ENCODE results near the gene ASIC2. TPM values are rescaled to one million over a fixed set of nuclear protein-coding genes. Genes with fewer than 3 reads are reported as not detected.

ASIC2 gene
- total RNA-seq, 1 experiment from 2014 or later = 0.11 TPM

DNA sequence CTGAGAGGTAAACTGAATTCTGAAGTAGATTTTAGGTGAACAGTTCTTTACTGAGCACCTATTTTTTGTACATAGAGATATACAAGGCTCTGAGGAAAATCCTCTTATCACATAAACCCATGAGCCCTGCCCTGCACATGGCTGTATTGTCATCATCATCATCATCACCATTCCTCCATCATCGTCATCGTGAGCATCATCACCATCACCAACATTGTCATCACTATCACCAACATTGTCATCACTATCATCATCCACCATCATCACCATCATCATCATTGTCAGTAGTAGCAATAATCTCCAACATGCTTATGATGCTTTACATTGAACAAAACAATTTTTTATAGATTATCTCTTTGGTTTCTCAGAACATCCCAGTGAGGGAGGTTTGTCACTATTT lies 20.7 kb downstream of the ASIC2 start:
- Histone ChIP-seq H4K20me1 (ENCODE audit: low read length) (no peaks in the 10 kb centered on the region), H2AFZ (ENCODE audit: low read length) (no peak overlapping the region), H3K4me3 (ENCODE audit: low read length) (no peak overlapping the region), H3K4me2 (ENCODE audit: low read length) (no peak overlapping the region), H3K27ac (ENCODE audit: low read length) (no peak overlapping the region), H3K9me3 (ENCODE audit: low read length) (no peaks in the 10 kb centered on the region), H3K9ac (ENCODE audit: low read length) (no peak overlapping the region), H3K27me3 (ENCODE audit: low read length) (no peaks in the 10 kb centered on the region), H3K4me1 (ENCODE audit: insufficient read depth, low read length) (peaks cover 5% of the 10 kb centered on the region; the same call in 1 of the 2 replicates), H3K9me2 (replicated peaks; ENCODE audit: low read length) (no peaks in the 10 kb centered on the region), H3K36me3 (ENCODE audit: low read depth, low read length) (no peaks in the 10 kb centered on the region), H3F3A (ENCODE audit: low read length, unreplicated experiment) (no peaks in the 10 kb centered on the region), H3K79me2 (ENCODE audit: low read length) (no peaks in the 10 kb centered on the region)
- CTCF ChIA-PET = no interaction called here
- no peak for DNase-seq
- no TSS peak for BruUV-seq (replicated peaks)
- TF ChIP-seq EZH2phosphoT487 (IDR thresholded peaks at IDR 0.05; ENCODE audit: borderline replicate concordance, low read length) (no peak), EZH2 (IDR thresholded peaks at IDR 0.05; ENCODE audit: low read length, unreplicated experiment) (no peak)
- TF ChIP-seq, protein P1, sequence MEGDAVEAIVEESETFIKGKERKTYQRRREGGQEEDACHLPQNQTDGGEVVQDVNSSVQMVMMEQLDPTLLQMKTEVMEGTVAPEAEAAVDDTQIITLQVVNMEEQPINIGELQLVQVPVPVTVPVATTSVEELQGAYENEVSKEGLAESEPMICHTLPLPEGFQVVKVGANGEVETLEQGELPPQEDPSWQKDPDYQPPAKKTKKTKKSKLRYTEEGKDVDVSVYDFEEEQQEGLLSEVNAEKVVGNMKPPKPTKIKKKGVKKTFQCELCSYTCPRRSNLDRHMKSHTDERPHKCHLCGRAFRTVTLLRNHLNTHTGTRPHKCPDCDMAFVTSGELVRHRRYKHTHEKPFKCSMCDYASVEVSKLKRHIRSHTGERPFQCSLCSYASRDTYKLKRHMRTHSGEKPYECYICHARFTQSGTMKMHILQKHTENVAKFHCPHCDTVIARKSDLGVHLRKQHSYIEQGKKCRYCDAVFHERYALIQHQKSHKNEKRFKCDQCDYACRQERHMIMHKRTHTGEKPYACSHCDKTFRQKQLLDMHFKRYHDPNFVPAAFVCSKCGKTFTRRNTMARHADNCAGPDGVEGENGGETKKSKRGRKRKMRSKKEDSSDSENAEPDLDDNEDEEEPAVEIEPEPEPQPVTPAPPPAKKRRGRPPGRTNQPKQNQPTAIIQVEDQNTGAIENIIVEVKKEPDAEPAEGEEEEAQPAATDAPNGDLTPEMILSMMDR (conservative IDR thresholded peaks at IDR 0.05; ENCODE audit: low read depth, low read length) = no peak
- intact Hi-C loops (cut with micrococcal nuclease) = no loop called here
- no peak for ATAC-seq
- POLR2A ChIA-PET (ENCODE audit: unreplicated experiment) = no interaction called here

DNA sequence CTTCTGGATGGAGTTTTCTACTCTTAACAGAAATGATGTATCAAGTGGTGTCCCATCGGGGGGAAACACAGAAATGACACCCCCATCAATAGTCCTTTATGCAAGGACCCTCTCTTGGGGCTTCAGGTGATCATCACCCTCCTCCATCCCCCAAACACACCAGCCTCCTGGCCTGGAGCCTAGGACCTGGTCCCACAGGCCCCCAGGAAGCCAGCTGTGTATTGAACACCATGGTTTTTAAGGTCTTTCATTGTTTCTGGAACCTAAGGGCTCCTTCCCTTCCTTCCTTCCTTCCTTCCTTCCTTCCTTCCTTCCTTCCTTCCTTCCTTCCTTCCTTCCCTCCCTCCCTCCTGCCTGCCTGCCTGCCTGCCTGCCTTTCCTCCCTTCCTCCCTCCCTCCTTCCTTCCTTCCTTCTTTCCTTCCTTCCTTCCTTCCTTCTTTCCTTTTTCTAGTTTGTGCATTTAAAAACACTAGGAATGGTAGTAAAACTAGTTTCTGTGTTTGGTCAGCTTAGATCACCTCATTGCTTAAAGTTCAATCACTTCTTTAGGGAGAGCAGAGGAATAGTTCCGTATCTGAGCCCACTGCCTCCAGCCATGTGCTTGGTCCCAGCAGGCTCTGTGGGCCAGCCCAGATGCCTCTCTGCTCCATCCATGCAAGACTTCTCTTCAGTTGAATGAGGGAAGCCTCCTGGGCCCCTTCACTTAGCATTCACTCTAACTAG lies 23.6 kb downstream of the ASIC2 start:
- Histone ChIP-seq H3K4me2 (ENCODE audit: low read length) (no peak overlapping the region), H4K20me1 (ENCODE audit: low read length) (no peaks in the 10 kb centered on the region), H3K79me2 (ENCODE audit: low read length) (no peaks in the 10 kb centered on the region), H3K9ac (ENCODE audit: low read length) (no peak overlapping the region), H3F3A (ENCODE audit: low read length, unreplicated experiment) (no peaks in the 10 kb centered on the region), H3K4me3 (ENCODE audit: low read length) (no peak overlapping the region), H3K27ac (ENCODE audit: low read length) (no peak overlapping the region), H3K36me3 (ENCODE audit: low read depth, low read length) (no peaks in the 10 kb centered on the region), H3K27me3 (ENCODE audit: low read length) (no peaks in the 10 kb centered on the region), H2AFZ (ENCODE audit: low read length) (no peak overlapping the region), H3K4me1 (ENCODE audit: insufficient read depth, low read length) (peaks cover 14% of the 10 kb centered on the region), H3K9me3 (ENCODE audit: low read length) (no peaks in the 10 kb centered on the region), H3K9me2 (replicated peaks; ENCODE audit: low read length) (no peaks in the 10 kb centered on the region)
- intact Hi-C loops (cut with micrococcal nuclease) = no loop called here
- TF ChIP-seq, protein P1 (conservative IDR thresholded peaks at IDR 0.05; ENCODE audit: low read depth, low read length) = no peak
- TF ChIP-seq EZH2phosphoT487 (IDR thresholded peaks at IDR 0.05; ENCODE audit: borderline replicate concordance, low read length) = no peak
- no peak for TF ChIP-seq EZH2 (IDR thresholded peaks at IDR 0.05; ENCODE audit: low read length, unreplicated experiment)
- BruUV-seq (replicated peaks) = no TSS peak
- DNase-seq (no peak), ATAC-seq (no peak)
- POLR2A ChIA-PET (ENCODE audit: unreplicated experiment) = no interaction called here
- CTCF ChIA-PET = no interaction called here

DNA sequence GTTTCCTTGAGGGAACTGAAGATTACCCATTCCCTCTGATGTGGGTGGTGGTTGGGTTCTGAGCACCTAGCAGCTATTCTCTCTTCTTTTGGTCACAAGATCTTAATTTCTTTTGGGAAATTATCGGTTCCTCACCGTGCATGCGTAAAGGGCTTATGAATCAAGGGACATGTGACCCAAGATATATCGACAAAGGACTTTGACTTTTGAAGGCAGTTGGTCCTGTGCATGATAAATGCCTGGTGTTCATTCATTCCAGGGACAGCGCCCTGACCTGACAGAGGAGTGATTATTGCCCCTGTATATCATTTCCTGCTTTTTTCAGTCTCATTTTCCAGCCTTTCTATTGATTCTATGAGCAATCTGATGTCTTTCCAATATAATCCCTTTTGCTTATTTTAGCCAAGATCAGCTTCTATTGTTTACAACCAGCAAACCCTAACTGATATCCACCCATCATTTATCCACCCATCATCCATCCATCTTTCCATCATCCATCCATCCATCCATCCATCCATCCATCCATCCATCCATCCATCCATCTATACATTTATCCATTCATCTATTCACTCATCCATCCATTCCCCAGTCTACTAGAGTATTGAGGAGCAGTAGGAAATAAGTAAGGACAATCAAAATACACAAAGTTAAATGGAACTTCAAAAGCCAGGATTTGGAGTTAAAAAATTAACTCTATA lies 25.1 kb downstream of the ASIC2 start:
- Histone ChIP-seq H2AFZ (ENCODE audit: low read length) (no peak overlapping the region), H3K36me3 (ENCODE audit: low read depth, low read length) (no peaks in the 10 kb centered on the region), H3K27me3 (ENCODE audit: low read length) (no peaks in the 10 kb centered on the region), H4K20me1 (ENCODE audit: low read length) (no peaks in the 10 kb centered on the region), H3K4me3 (ENCODE audit: low read length) (no peak overlapping the region), H3F3A (ENCODE audit: low read length, unreplicated experiment) (no peaks in the 10 kb centered on the region), H3K9me3 (ENCODE audit: low read length) (no peaks in the 10 kb centered on the region), H3K4me1 (ENCODE audit: insufficient read depth, low read length) (peaks cover 14% of the 10 kb centered on the region), H3K27ac (ENCODE audit: low read length) (peak overlapping the region; percentile 73), H3K9me2 (replicated peaks; ENCODE audit: low read length) (no peaks in the 10 kb centered on the region), H3K79me2 (ENCODE audit: low read length) (no peaks in the 10 kb centered on the region), H3K9ac (ENCODE audit: low read length) (no peak overlapping the region), H3K4me2 (ENCODE audit: low read length) (peak overlapping the region; percentile 53)
- intact Hi-C loops (cut with micrococcal nuclease) = no loop called here
- CTCF ChIA-PET = no interaction called here
- TF ChIP-seq EZH2 (IDR thresholded peaks at IDR 0.05; ENCODE audit: low read length, unreplicated experiment) (no peak), EZH2phosphoT487 (IDR thresholded peaks at IDR 0.05; ENCODE audit: borderline replicate concordance, low read length) (no peak)
- TF ChIP-seq, protein P1 (conservative IDR thresholded peaks at IDR 0.05; ENCODE audit: low read depth, low read length) = no peak
- no TSS peak for BruUV-seq (replicated peaks)
- ATAC-seq (no peak), DNase-seq (no peak)
- POLR2A ChIA-PET (ENCODE audit: unreplicated experiment) = no interaction called here
